ENCODE measurements around the gene MBD3.

The MBD3 gene

DNA sequence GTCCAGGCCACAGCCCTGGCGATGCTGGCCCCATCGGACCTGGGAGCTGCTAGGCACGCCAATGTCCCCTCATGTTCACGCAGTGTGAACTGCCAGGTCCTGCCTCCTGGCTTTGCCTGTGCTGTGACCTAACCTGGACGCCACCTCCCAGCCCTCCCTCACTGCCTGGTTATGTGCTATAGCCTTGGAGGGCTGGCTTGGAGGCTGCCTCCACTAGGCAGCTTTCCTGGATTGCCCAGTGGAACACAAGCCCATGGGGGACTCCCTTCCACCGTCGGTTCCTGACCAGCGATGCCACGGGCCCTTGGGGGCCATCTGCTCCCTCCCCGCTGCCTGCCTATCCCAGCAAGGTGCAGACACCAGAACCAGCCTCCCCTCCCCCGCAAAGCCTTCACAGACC, 27.8 kb upstream of the MBD3 start:
- no peak overlapping the region for H3K4me3 ChIP-seq (ENCODE audit: low read depth in 1 of 2, low read length in 2 of 2)
- no peaks in the 10 kb centered on the region for H3K9me3 ChIP-seq (ENCODE audit: control insufficient read depth in 1 of 2, low read length in 2 of 2)
- no peak overlapping the region for H3K9ac ChIP-seq (ENCODE audit: low read depth in 1 of 2, low read length in 2 of 2)
- peaks cover 0 to 5% of the 10 kb centered on the region in 2 donors for H3K4me1 ChIP-seq (ENCODE audit: control insufficient read depth in 1 of 2, insufficient read depth in 2 of 2, low read length in 2 of 2)
- H3K36me3 ChIP-seq (ENCODE audit: control insufficient read depth in 1 of 2, insufficient read depth in 2 of 2, low read length in 2 of 2), result peaks cover 8 to 59% of the 10 kb centered on the region in 2 donors
- no peaks in the 10 kb centered on the region for H3K27me3 ChIP-seq (ENCODE audit: control insufficient read depth in 1 of 2, insufficient read depth in 2 of 2, low read length in 2 of 2)
- no peak overlapping the region for H3K27ac ChIP-seq (ENCODE audit: low read depth, low read length)

DNA sequence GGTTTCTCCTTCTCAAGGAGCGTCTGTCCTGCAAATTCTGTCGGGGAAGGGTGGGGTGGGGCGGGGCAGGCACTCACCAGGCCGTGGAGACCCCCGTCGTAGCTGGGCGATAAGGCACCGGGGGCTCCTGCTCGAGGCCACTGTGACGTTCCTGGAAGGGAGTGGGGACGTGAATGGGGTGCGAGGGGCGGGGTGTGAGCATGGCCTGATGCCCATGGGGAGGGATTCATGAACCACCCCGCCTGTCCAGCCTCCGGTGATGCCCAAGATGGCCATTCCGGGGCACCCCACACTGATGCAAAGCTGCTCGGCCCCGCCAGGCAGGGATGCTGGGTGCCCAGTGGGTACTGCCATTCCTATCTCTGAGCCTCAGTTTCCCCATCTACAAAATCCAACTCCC, 27.0 kb upstream of the MBD3 start:
- Histone ChIP-seq H3K4me1 (ENCODE audit: control insufficient read depth in 1 of 2, insufficient read depth in 2 of 2, low read length in 2 of 2) (peaks cover 0 to 5% of the 10 kb centered on the region in 2 donors), H3K27me3 (ENCODE audit: control insufficient read depth in 1 of 2, insufficient read depth in 2 of 2, low read length in 2 of 2) (no peaks in the 10 kb centered on the region), H3K9ac (ENCODE audit: low read depth in 1 of 2, low read length in 2 of 2) (no peak overlapping the region), H3K36me3 (ENCODE audit: control insufficient read depth in 1 of 2, insufficient read depth in 2 of 2, low read length in 2 of 2) (peaks cover 15 to 59% of the 10 kb centered on the region in 2 donors), H3K27ac (ENCODE audit: low read depth, low read length) (no peak overlapping the region), H3K9me3 (ENCODE audit: control insufficient read depth in 1 of 2, low read length in 2 of 2) (no peaks in the 10 kb centered on the region), H3K4me3 (ENCODE audit: low read depth in 1 of 2, low read length in 2 of 2) (no peak overlapping the region)

- no peaks in the 10 kb centered on the region for H3K9me3 ChIP-seq (ENCODE audit: control insufficient read depth in 1 of 2, low read length in 2 of 2)
- H3K36me3 ChIP-seq (ENCODE audit: control insufficient read depth in 1 of 2, insufficient read depth in 2 of 2, low read length in 2 of 2), result peaks cover 17 to 62% of the 10 kb centered on the region in 2 donors
- no peak overlapping the region for H3K9ac ChIP-seq (ENCODE audit: low read depth in 1 of 2, low read length in 2 of 2)
- H3K27ac ChIP-seq (ENCODE audit: low read depth, low read length), result no peak overlapping the region
- no peak overlapping the region for H3K4me3 ChIP-seq (ENCODE audit: low read depth in 1 of 2, low read length in 2 of 2)
- H3K4me1 ChIP-seq (ENCODE audit: control insufficient read depth in 1 of 2, insufficient read depth in 2 of 2, low read length in 2 of 2), result peaks cover 0 to 5% of the 10 kb centered on the region in 2 donors
- no peaks in the 10 kb centered on the region for H3K27me3 ChIP-seq (ENCODE audit: control insufficient read depth in 1 of 2, insufficient read depth in 2 of 2, low read length in 2 of 2)
These were observed 26.4 kb upstream of the MBD3 start for GRCh38 chr19:1619094-1619439.

DNA sequence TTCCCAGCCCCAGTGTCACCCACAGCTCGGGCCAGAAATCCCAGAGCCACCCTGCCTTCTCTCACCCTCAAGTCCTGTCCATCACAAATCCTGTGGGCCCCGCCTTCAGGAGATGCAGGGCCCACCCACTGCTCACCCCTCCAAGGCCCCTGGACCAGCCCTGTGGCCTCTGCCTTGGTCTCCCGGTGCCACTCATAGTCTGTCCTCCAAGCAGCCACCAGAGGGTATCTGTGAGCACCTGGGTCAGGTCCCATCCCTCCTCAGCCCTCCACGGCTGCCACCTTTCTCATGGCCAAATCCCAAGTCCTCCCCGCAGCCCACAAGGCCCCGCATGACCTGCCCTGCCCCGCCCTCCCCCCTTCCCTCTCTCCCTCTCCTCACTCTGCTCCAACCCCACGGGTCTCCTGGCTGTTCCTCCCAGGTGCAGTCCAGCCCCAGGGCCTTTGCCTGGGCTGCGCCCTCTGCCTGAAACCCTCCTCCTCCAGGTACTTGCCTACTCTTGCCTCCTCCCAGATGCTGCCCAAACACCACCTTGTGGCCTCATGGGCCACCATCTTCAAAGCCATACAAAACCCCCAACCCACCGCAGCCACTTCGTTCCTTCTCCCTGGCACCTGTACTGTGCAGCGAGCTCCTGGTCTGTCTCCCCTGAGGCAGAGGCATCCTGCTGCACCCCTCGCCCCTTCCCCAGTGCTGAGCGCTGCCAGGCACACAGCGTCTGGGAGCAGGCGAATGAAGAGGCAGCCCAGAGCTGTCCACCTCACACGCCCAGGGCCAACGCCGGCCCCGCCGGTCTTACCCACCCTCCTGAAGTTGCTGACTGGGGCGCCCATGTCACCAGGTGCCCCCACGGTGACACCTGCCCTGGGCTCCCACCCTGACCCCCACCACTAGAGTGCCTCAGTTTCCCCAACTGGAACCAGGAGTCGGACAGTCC, 25.8 kb upstream of the MBD3 start:
- no peak overlapping the region for H3K9ac ChIP-seq (ENCODE audit: low read depth in 1 of 2, low read length in 2 of 2)
- H3K27me3 ChIP-seq (ENCODE audit: control insufficient read depth in 1 of 2, insufficient read depth in 2 of 2, low read length in 2 of 2), result no peaks in the 10 kb centered on the region
- H3K9me3 ChIP-seq (ENCODE audit: control insufficient read depth in 1 of 2, low read length in 2 of 2), result no peaks in the 10 kb centered on the region
- H3K27ac ChIP-seq (ENCODE audit: low read depth, low read length), result no peak overlapping the region
- peaks cover 0 to 5% of the 10 kb centered on the region in 2 donors for H3K4me1 ChIP-seq (ENCODE audit: control insufficient read depth in 1 of 2, insufficient read depth in 2 of 2, low read length in 2 of 2)
- H3K4me3 ChIP-seq (ENCODE audit: low read depth in 1 of 2, low read length in 2 of 2), result no peak overlapping the region
- H3K36me3 ChIP-seq (ENCODE audit: control insufficient read depth in 1 of 2, insufficient read depth in 2 of 2, low read length in 2 of 2), result peaks cover 23 to 64% of the 10 kb centered on the region in 2 donors

DNA sequence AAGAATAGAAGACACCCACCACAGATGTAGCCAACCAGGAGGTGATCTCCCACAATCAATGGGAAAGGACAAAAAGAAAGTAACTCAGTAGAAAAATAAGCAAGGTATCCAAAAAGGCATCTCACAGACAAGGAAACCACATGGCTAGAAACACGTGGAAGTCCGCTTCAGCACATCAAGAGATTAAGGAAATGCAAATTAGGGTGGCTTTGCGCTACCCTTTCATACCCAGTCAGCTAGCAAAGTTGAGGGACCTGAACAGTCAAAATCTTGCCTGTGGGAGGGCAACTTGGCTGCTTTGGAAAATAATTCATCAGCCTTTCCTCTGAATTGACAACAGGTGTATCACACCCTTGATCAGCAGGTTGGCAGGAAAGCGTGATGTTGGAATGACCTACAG, 24.2 kb upstream of the MBD3 start:
- no peak overlapping the region for H3K27ac ChIP-seq (ENCODE audit: low read depth, low read length)
- peaks cover 32 to 74% of the 10 kb centered on the region in 2 donors for H3K36me3 ChIP-seq (ENCODE audit: control insufficient read depth in 1 of 2, insufficient read depth in 2 of 2, low read length in 2 of 2)
- no peaks in the 10 kb centered on the region for H3K9me3 ChIP-seq (ENCODE audit: control insufficient read depth in 1 of 2, low read length in 2 of 2)
- no peaks in the 10 kb centered on the region for H3K27me3 ChIP-seq (ENCODE audit: control insufficient read depth in 1 of 2, insufficient read depth in 2 of 2, low read length in 2 of 2)
- H3K9ac ChIP-seq (ENCODE audit: low read depth in 1 of 2, low read length in 2 of 2), result no peak overlapping the region
- H3K4me3 ChIP-seq (ENCODE audit: low read depth in 1 of 2, low read length in 2 of 2), result no peak overlapping the region
- H3K4me1 ChIP-seq (ENCODE audit: control insufficient read depth in 1 of 2, insufficient read depth in 2 of 2, low read length in 2 of 2), result peaks cover 0 to 5% of the 10 kb centered on the region in 2 donors

DNA sequence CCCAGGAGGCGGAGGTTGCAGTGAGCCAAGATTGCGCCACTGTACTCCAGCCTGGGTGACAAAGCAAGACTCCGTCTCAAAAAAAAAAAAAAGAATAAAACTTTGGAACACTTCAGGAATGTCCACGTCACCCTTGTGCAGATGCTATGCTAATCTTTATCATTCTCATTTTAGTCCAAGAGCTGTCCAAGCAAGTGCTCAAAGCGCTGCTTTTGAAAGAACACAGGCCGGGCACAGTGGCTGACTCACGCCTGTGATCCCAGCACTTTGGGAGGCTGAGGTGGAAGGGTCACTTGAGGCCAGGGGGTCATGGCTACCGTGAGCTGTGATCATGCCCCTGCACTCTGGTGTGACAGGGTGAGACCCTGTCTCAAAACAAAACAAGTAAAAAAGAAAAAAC, 23.7 kb upstream of the MBD3 start:
- H3K27ac ChIP-seq (ENCODE audit: low read depth, low read length), result no peak overlapping the region
- no peak overlapping the region for H3K4me3 ChIP-seq (ENCODE audit: low read depth in 1 of 2, low read length in 2 of 2)
- no peaks in the 10 kb centered on the region for H3K27me3 ChIP-seq (ENCODE audit: control insufficient read depth in 1 of 2, insufficient read depth in 2 of 2, low read length in 2 of 2)
- H3K9me3 ChIP-seq (ENCODE audit: control insufficient read depth in 1 of 2, low read length in 2 of 2), result no peaks in the 10 kb centered on the region
- peaks cover 0 to 5% of the 10 kb centered on the region in 2 donors for H3K4me1 ChIP-seq (ENCODE audit: control insufficient read depth in 1 of 2, insufficient read depth in 2 of 2, low read length in 2 of 2)
- no peak overlapping the region for H3K9ac ChIP-seq (ENCODE audit: low read depth in 1 of 2, low read length in 2 of 2)
- H3K36me3 ChIP-seq (ENCODE audit: control insufficient read depth in 1 of 2, insufficient read depth in 2 of 2, low read length in 2 of 2), result peaks cover 32 to 77% of the 10 kb centered on the region in 2 donors

- peaks cover 0 to 5% of the 10 kb centered on the region in 2 donors for H3K4me1 ChIP-seq (ENCODE audit: control insufficient read depth in 1 of 2, insufficient read depth in 2 of 2, low read length in 2 of 2)
- no peak overlapping the region for H3K27ac ChIP-seq (ENCODE audit: low read depth, low read length)
- H3K36me3 ChIP-seq (ENCODE audit: control insufficient read depth in 1 of 2, insufficient read depth in 2 of 2, low read length in 2 of 2), result peaks cover 32 to 81% of the 10 kb centered on the region in 2 donors
- H3K4me3 ChIP-seq (ENCODE audit: low read depth in 1 of 2, low read length in 2 of 2), result no peak overlapping the region
- H3K27me3 ChIP-seq (ENCODE audit: control insufficient read depth in 1 of 2, insufficient read depth in 2 of 2, low read length in 2 of 2), result no peaks in the 10 kb centered on the region
- H3K9ac ChIP-seq (ENCODE audit: low read depth in 1 of 2, low read length in 2 of 2), result no peak overlapping the region
- no peaks in the 10 kb centered on the region for H3K9me3 ChIP-seq (ENCODE audit: control insufficient read depth in 1 of 2, low read length in 2 of 2)
These were observed 22.6 kb upstream of the MBD3 start for GRCh38 chr19:1615156-1615765.

GRCh38 chr19:1613808-1614570, 21.3 kb upstream of the MBD3 start:
- peaks cover 32 to 77% of the 10 kb centered on the region in 2 donors for H3K36me3 ChIP-seq (ENCODE audit: control insufficient read depth in 1 of 2, insufficient read depth in 2 of 2, low read length in 2 of 2)
- peaks cover 0 to 9% of the 10 kb centered on the region in 2 donors for H3K4me1 ChIP-seq (ENCODE audit: control insufficient read depth in 1 of 2, insufficient read depth in 2 of 2, low read length in 2 of 2)
- H3K27ac ChIP-seq (ENCODE audit: low read depth, low read length), result no peak overlapping the region
- no peak overlapping the region for H3K4me3 ChIP-seq (ENCODE audit: low read depth in 1 of 2, low read length in 2 of 2)
- H3K9me3 ChIP-seq (ENCODE audit: control insufficient read depth in 1 of 2, low read length in 2 of 2), result no peaks in the 10 kb centered on the region
- no peaks in the 10 kb centered on the region for H3K27me3 ChIP-seq (ENCODE audit: control insufficient read depth in 1 of 2, insufficient read depth in 2 of 2, low read length in 2 of 2)
- H3K9ac ChIP-seq (ENCODE audit: low read depth in 1 of 2, low read length in 2 of 2), result no peak overlapping the region

GRCh38 chr19:1613146-1613545, 20.5 kb upstream of the MBD3 start:
- Histone ChIP-seq H3K27me3 (ENCODE audit: control insufficient read depth in 1 of 2, insufficient read depth in 2 of 2, low read length in 2 of 2) (no peaks in the 10 kb centered on the region), H3K27ac (ENCODE audit: low read depth, low read length) (no peak overlapping the region), H3K4me3 (ENCODE audit: low read depth in 1 of 2, low read length in 2 of 2) (no peak overlapping the region), H3K36me3 (ENCODE audit: control insufficient read depth in 1 of 2, insufficient read depth in 2 of 2, low read length in 2 of 2) (peaks cover 29 to 71% of the 10 kb centered on the region in 2 donors), H3K4me1 (ENCODE audit: control insufficient read depth in 1 of 2, insufficient read depth in 2 of 2, low read length in 2 of 2) (peaks cover 0 to 11% of the 10 kb centered on the region in 2 donors), H3K9me3 (ENCODE audit: control insufficient read depth in 1 of 2, low read length in 2 of 2) (no peaks in the 10 kb centered on the region), H3K9ac (ENCODE audit: low read depth in 1 of 2, low read length in 2 of 2) (no peak overlapping the region)

Measured in duodenal mucosa (tissue), 2 donors.